GM13976 (cell line): ENCODE data around the gene GRAMD2A.

Experiments
- DNase-seq: peaks from one replicate; pipeline ENCODE4 v3.0.0; 2012; ENCODE audit warnings: low spot score
- in situ Hi-C: fragments of 300-500 bp; cut with MboI; formaldehyde crosslinking; loops from one replicate; pipeline ENCODE4 v1.12.0; 2022; ENCODE audit warnings: low sequenced_read_pairs, mixed read lengths, inconsistent platforms; ENCODE audit not compliant: unreplicated experiment
- TF ChIP-seq, protein P1 (sequence below): IDR thresholded peaks from 2 replicates; pipeline ENCODE4 v1.5.1; 2012; ENCODE audit warnings: borderline replicate concordance, mild to moderate bottlenecking; ENCODE audit not compliant: insufficient read depth; ENCODE audit errors: extremely low read depth, missing control alignments, control extremely low read depth

The GRAMD2A gene

GRCh38 chr15:72193836-72194396 lies 3.7 kb downstream of the GRAMD2A start:
- in situ Hi-C loops, result no loop called here
- TF ChIP-seq, protein P1, sequence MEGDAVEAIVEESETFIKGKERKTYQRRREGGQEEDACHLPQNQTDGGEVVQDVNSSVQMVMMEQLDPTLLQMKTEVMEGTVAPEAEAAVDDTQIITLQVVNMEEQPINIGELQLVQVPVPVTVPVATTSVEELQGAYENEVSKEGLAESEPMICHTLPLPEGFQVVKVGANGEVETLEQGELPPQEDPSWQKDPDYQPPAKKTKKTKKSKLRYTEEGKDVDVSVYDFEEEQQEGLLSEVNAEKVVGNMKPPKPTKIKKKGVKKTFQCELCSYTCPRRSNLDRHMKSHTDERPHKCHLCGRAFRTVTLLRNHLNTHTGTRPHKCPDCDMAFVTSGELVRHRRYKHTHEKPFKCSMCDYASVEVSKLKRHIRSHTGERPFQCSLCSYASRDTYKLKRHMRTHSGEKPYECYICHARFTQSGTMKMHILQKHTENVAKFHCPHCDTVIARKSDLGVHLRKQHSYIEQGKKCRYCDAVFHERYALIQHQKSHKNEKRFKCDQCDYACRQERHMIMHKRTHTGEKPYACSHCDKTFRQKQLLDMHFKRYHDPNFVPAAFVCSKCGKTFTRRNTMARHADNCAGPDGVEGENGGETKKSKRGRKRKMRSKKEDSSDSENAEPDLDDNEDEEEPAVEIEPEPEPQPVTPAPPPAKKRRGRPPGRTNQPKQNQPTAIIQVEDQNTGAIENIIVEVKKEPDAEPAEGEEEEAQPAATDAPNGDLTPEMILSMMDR, result no peak
- no peak for DNase-seq

GRCh38 chr15:72192416-72192815 lies 5.2 kb downstream of the GRAMD2A start:
- in situ Hi-C loops, result no loop called here
- no peak for DNase-seq
- TF ChIP-seq, protein P1, result no peak

DNA sequence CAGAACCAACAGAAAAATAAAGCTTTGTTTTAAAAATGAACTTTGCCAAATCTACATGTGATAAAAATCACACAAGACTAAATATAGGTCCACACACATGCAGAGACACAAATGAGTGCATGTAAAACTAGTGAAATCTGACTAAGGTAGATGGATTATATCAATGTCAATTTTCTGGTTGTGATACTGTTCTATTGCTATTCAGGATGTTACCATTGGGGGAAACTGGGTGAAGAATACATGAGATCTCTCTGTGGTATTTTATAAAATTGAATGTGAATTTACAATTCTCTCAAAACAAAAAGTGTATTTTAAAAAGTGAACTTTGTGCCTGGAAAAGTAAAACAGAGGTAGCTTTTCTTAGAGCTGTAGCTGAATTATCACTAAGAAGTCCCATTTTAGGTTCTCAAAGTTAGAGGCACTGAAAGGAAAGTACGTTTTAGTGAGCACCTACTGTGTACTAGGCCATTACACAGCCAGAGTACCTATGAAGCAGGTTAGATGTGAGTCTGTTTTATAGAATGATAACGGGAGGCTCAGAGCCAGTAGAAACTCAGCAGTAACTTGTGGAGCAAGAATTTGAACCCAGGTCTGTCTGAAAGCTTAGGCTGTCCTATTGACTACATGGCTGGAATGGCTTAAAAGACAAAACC lies 8.2 kb downstream of the GRAMD2A start:
- TF ChIP-seq, protein P1, result no peak
- no peak for DNase-seq
- in situ Hi-C loops, result no loop called here

- in situ Hi-C loops, result no loop called here
- DNase-seq, result no peak
- TF ChIP-seq, protein P1, result no peak
These were observed 13.3 kb downstream of the GRAMD2A start for GRCh38 chr15:72184165-72184811.

GRCh38 chr15:72183781-72184164 lies 13.8 kb downstream of the GRAMD2A start:
- TF ChIP-seq, protein P1, result no peak
- in situ Hi-C loops, result no loop called here
- DNase-seq, result no peak

- DNase-seq, result no peak
- TF ChIP-seq, protein P1, result no peak
- in situ Hi-C loops, result no loop called here
These were observed 14.9 kb downstream of the GRAMD2A start for GRCh38 chr15:72182673-72183072.
